ENCODE measurements around the gene FOXP1. TPM values are rescaled to one million over a fixed set of nuclear protein-coding genes. Genes with fewer than 3 reads are reported as not detected.

The FOXP1 gene
- total and polyA plus RNA-seq, 12 donors = 4.8 to 56.0 (median 43.8) TPM

- no peaks in the 10 kb centered on the region for H3K27me3 ChIP-seq
- peaks cover 0 to 39% (median 0%) of the 10 kb centered on the region in 9 donors for H3K4me1 ChIP-seq
- H3K27ac ChIP-seq = no peak overlapping the region
- intact Hi-C loops (cut with DNase I) = no loop called here
- no peak overlapping the region for H3K4me3 ChIP-seq
- ATAC-seq (no peak), DNase-seq (no peak)
- 92 to 96% methylated on average over 7 of the region's 7 CpGs for WGBS, 2 donors
- no peak for TF ChIP-seq CTCF (IDR thresholded peaks at IDR 0.05)
- H3K36me3 ChIP-seq = no peaks in the 10 kb centered on the region
- H3K9me3 ChIP-seq = no peaks in the 10 kb centered on the region
These were observed 33.6 kb downstream of the FOXP1 start for GRCh38 chr3:71549951-71550350.

- ATAC-seq = no peak
- WGBS, 2 donors = 96% methylated on average over 4 of the region's 4 CpGs
- Histone ChIP-seq H3K27me3 (no peaks in the 10 kb centered on the region), H3K4me3 (no peak overlapping the region), H3K36me3 (no peaks in the 10 kb centered on the region), H3K4me1 (peaks cover 0 to 40% (median 0%) of the 10 kb centered on the region in 9 donors), H3K9me3 (no peaks in the 10 kb centered on the region), H3K27ac (peak overlapping the region in 1 of 10 donors; percentile 78)
- TF ChIP-seq CTCF (IDR thresholded peaks at IDR 0.05) = no peak
- intact Hi-C loops (cut with DNase I) = no loop called here
- no peak for DNase-seq
These were observed 34.7 kb downstream of the FOXP1 start for GRCh38 chr3:71548705-71549384.

- H3K36me3 ChIP-seq = no peaks in the 10 kb centered on the region
- no peak overlapping the region for H3K4me3 ChIP-seq
- H3K27ac ChIP-seq = peak overlapping the region in 2 of 10 donors; percentile 24 to 78
- peaks cover 0 to 53% (median 9%) of the 10 kb centered on the region in 9 donors for H3K4me1 ChIP-seq
- DNase-seq (no peak), ATAC-seq (peak in 3 of 8 donors; percentile 38 to 58 (median 52))
- 92 to 95% methylated on average over 4 of the region's 4 CpGs for WGBS, 2 donors
- TF ChIP-seq CTCF (IDR thresholded peaks at IDR 0.05) = no peak
- H3K27me3 ChIP-seq = no peaks in the 10 kb centered on the region
- H3K9me3 ChIP-seq = no peaks in the 10 kb centered on the region
- intact Hi-C loops (cut with DNase I) = no loop called here
These were observed 36.0 kb downstream of the FOXP1 start for GRCh38 chr3:71547249-71548198.

GRCh38 chr3:71546821-71547220, 36.7 kb downstream of the FOXP1 start:
- Histone ChIP-seq H3K4me1 (peaks cover 3 to 60% (median 16%) of the 10 kb centered on the region in 9 donors), H3K36me3 (no peaks in the 10 kb centered on the region), H3K9me3 (no peaks in the 10 kb centered on the region), H3K27ac (peak overlapping the region in 2 of 10 donors; percentile 24 to 78), H3K4me3 (no peak overlapping the region), H3K27me3 (no peaks in the 10 kb centered on the region)
- intact Hi-C loops (cut with DNase I) = no loop called here
- ATAC-seq (no peak), DNase-seq (no peak)
- no peak for TF ChIP-seq CTCF (IDR thresholded peaks at IDR 0.05)
- 83 to 85% methylated on average over 2 of the region's 2 CpGs for whole genome bisulfite sequencing, 2 donors

All from heart right ventricle (tissue), 16 donors.